DND-41 (cell line): Measurements from ENCODE around the gene HYKK.

Source experiments
- CTCF ChIP-seq: IDR thresholded peaks from 2 replicates; pipeline ENCODE4 v1.5.1; 2012; ENCODE audit warnings: borderline replicate concordance, low read length, moderate library complexity, mild to moderate bottlenecking; ENCODE audit not compliant: poor library complexity, severe bottlenecking; ENCODE audit errors: extremely low read depth
- EZH2 ChIP-seq: IDR thresholded peaks from 3 replicates; pipeline ENCODE4 v1.6.1; 2012; ENCODE audit warnings: borderline replicate concordance, low read depth, mild to moderate bottlenecking, moderate library complexity, low read length, inconsistent platforms; ENCODE audit not compliant: severe bottlenecking

GRCh38 chr15:78540871-78541743 is 33.7 kb downstream of the HYKK start:
- no peak for TF ChIP-seq CTCF
- no peak for TF ChIP-seq EZH2
